Measurements from ENCODE around the gene DCAF7.

The DCAF7 gene

GRCh38 chr17:63549946-63550816, at the start of gene DCAF7:
TSS of gene DCAF7 (plus strand) at chr17:63550477. CDS start at chr17:63550678, 201 bp downstream.
- Mint-ChIP-seq H3K4me1 (peaks cover 35% of the 10 kb centered on the region), H3K9me3 (no peaks in the 10 kb centered on the region), H3K4me3 (peak within 1 kb of the TSS; percentile 97 to 98), H3K27me3 (no peaks in the 10 kb centered on the region), H3K27ac (peak within 1 kb of the TSS; percentile 98 to 99)
- peak; percentile 100 for DNase-seq
- ATAC-seq: peak; percentile 98

- Mint-ChIP-seq H3K4me3 (no peak overlapping the region), H3K9me3 (peaks cover 6 to 9% of the 10 kb centered on the region in 2 donors), H3K27ac (peak overlapping the region; percentile 4 to 92), H3K27me3 (peaks cover 45% of the 10 kb centered on the region), H3K4me1 (no peaks in the 10 kb centered on the region)
- ATAC-seq: no peak
- no peak for DNase-seq
Measured at GRCh38 chr17:63500543-63501390, 49.5 kb upstream of the DCAF7 start.

GRCh38 chr17:63503341-63503705, 47.0 kb upstream of the DCAF7 start:
- Mint-ChIP-seq H3K27me3 (peaks cover 65% of the 10 kb centered on the region), H3K4me3 (no peak overlapping the region), H3K27ac (no peak overlapping the region), H3K4me1 (no peaks in the 10 kb centered on the region), H3K9me3 (peaks cover 7 to 13% of the 10 kb centered on the region in 2 donors)
- ATAC-seq (no peak), DNase-seq (no peak)

GRCh38 chr17:63504261-63504660, 46.0 kb upstream of the DCAF7 start:
- no peak overlapping the region for H3K27ac Mint-ChIP-seq
- H3K4me1 Mint-ChIP-seq: no peaks in the 10 kb centered on the region
- peaks cover 7 to 13% of the 10 kb centered on the region in 2 donors for H3K9me3 Mint-ChIP-seq
- H3K27me3 Mint-ChIP-seq: peaks cover 71% of the 10 kb centered on the region
- ATAC-seq (no peak), DNase-seq (no peak)
- no peak overlapping the region for H3K4me3 Mint-ChIP-seq

- H3K9me3 Mint-ChIP-seq: peaks cover 7 to 13% of the 10 kb centered on the region in 2 donors
- DNase-seq (no peak), ATAC-seq (no peak)
- H3K27ac Mint-ChIP-seq: no peak overlapping the region
- H3K4me1 Mint-ChIP-seq: no peaks in the 10 kb centered on the region
- H3K4me3 Mint-ChIP-seq: no peak overlapping the region
- H3K27me3 Mint-ChIP-seq: peaks cover 70% of the 10 kb centered on the region
Measured at GRCh38 chr17:63505341-63505740, 44.9 kb upstream of the DCAF7 start.

- no peak for DNase-seq
- Mint-ChIP-seq H3K27ac (no peak overlapping the region), H3K4me1 (no peaks in the 10 kb centered on the region), H3K4me3 (no peak overlapping the region), H3K27me3 (peaks cover 58% of the 10 kb centered on the region), H3K9me3 (peaks cover 7 to 13% of the 10 kb centered on the region in 2 donors)
- no peak for ATAC-seq
Measured at GRCh38 chr17:63506627-63507026, 43.6 kb upstream of the DCAF7 start.

GRCh38 chr17:63511331-63511730, 38.9 kb upstream of the DCAF7 start:
- Mint-ChIP-seq H3K9me3 (no peaks in the 10 kb centered on the region), H3K4me1 (peaks cover 3% of the 10 kb centered on the region), H3K4me3 (no peak overlapping the region), H3K27ac (no peak overlapping the region), H3K27me3 (peaks cover 55% of the 10 kb centered on the region)
- no peak for ATAC-seq
- DNase-seq: no peak

GRCh38 chr17:63512388-63512787, 37.9 kb upstream of the DCAF7 start:
- no peak overlapping the region for H3K4me3 Mint-ChIP-seq
- no peak overlapping the region for H3K27ac Mint-ChIP-seq
- peaks cover 13% of the 10 kb centered on the region for H3K4me1 Mint-ChIP-seq
- peaks cover 45% of the 10 kb centered on the region for H3K27me3 Mint-ChIP-seq
- H3K9me3 Mint-ChIP-seq: no peaks in the 10 kb centered on the region
- ATAC-seq (no peak), DNase-seq (no peak)

GRCh38 chr17:63512896-63513644, 37.2 kb upstream of the DCAF7 start:
- Mint-ChIP-seq H3K27ac (no peak overlapping the region), H3K4me1 (peaks cover 16% of the 10 kb centered on the region), H3K27me3 (peaks cover 41% of the 10 kb centered on the region), H3K9me3 (no peaks in the 10 kb centered on the region), H3K4me3 (no peak overlapping the region)
- DNase-seq: no peak
- no peak for ATAC-seq

- Mint-ChIP-seq H3K27me3 (peaks cover 42% of the 10 kb centered on the region), H3K4me1 (peaks cover 16% of the 10 kb centered on the region), H3K4me3 (no peak overlapping the region), H3K9me3 (no peaks in the 10 kb centered on the region), H3K27ac (peak overlapping the region in 1 of 2 donors; percentile 91)
- ATAC-seq: no peak
- no peak for DNase-seq
Measured at GRCh38 chr17:63514477-63514876, 35.8 kb upstream of the DCAF7 start.

- H3K9me3 Mint-ChIP-seq: no peaks in the 10 kb centered on the region
- H3K27me3 Mint-ChIP-seq: peaks cover 47% of the 10 kb centered on the region
- no peak for ATAC-seq
- no peak overlapping the region for H3K4me3 Mint-ChIP-seq
- peaks cover 16% of the 10 kb centered on the region for H3K4me1 Mint-ChIP-seq
- H3K27ac Mint-ChIP-seq: no peak overlapping the region
- DNase-seq: no peak
Measured at GRCh38 chr17:63514974-63515373, 35.3 kb upstream of the DCAF7 start.

GRCh38 chr17:63515426-63515825, 34.9 kb upstream of the DCAF7 start:
- no peak for ATAC-seq
- DNase-seq: no peak
- Mint-ChIP-seq H3K4me1 (peaks cover 16% of the 10 kb centered on the region), H3K27me3 (peaks cover 50% of the 10 kb centered on the region), H3K4me3 (no peak overlapping the region), H3K9me3 (no peaks in the 10 kb centered on the region), H3K27ac (no peak overlapping the region)

GRCh38 chr17:63516910-63517824, 33.1 kb upstream of the DCAF7 start:
- H3K4me1 Mint-ChIP-seq: peaks cover 16% of the 10 kb centered on the region
- ATAC-seq: peak; percentile 86
- no peak overlapping the region for H3K27ac Mint-ChIP-seq
- H3K9me3 Mint-ChIP-seq: no peaks in the 10 kb centered on the region
- peak in 1 of 2 donors; percentile 53 for DNase-seq
- no peak overlapping the region for H3K4me3 Mint-ChIP-seq
- H3K27me3 Mint-ChIP-seq: peaks cover 67% of the 10 kb centered on the region

- DNase-seq (no peak), ATAC-seq (no peak)
- Mint-ChIP-seq H3K27ac (peak overlapping the region in 1 of 2 donors; percentile 44), H3K4me1 (peaks cover 16% of the 10 kb centered on the region), H3K27me3 (peaks cover 64% of the 10 kb centered on the region), H3K4me3 (no peak overlapping the region), H3K9me3 (no peaks in the 10 kb centered on the region)
Measured at GRCh38 chr17:63517825-63518534, 32.3 kb upstream of the DCAF7 start.

All from stimulated activated naive CD8-positive, alpha-beta T cell treated with anti-CD3 and anti-CD28 coated beads, Interleukin-15, amount 100 ng/mL, for 72 hours (primary cell).